ENCODE measurements around the gene FAM117A. TPM values are rescaled to one million over a fixed set of nuclear protein-coding genes. Genes with fewer than 3 reads are reported as not detected.

Gene FAM117A
- total RNA-seq, 2 experiments from 2014 or later = 23.2 to 26.5 TPM

GRCh38 chr17:49708515-49709183 lies 55.3 kb downstream of the FAM117A start:
- H3K36me3 Mint-ChIP-seq (ENCODE audit: low read depth) = peaks cover 81% of the 10 kb centered on the region
- H3K27me3 Mint-ChIP-seq = no peaks in the 10 kb centered on the region
- Histone ChIP-seq H3K4me1 (ENCODE audit: insufficient read depth, low read length) (peaks cover 37% of the 10 kb centered on the region), H3K4me3 (ENCODE audit: low read length) (peak overlapping the region; percentile 81), H3K27me3 (ENCODE audit: control insufficient read depth in 1 of 2, insufficient read depth in 2 of 2, low read length in 2 of 2) (no peaks in the 10 kb centered on the region), H3K9me3 (ENCODE audit: control insufficient read depth in 1 of 2, insufficient read depth in 1 of 2, low read length in 2 of 2) (no peaks in the 10 kb centered on the region), H3K27ac (ENCODE audit: low read depth in 1 of 2, low read length in 2 of 2) (peak overlapping the region; percentile 14 to 94), H3K36me3 (ENCODE audit: insufficient read depth, low read length) (peaks cover 67% of the 10 kb centered on the region)
- H3K4me1 Mint-ChIP-seq (ENCODE audit: low read depth) = peaks cover 49% of the 10 kb centered on the region
- peak overlapping the region; percentile 87 for H3K27ac Mint-ChIP-seq
- intact Hi-C loops (cut with DNase I, micrococcal nuclease) = loop anchor here (1.0 to 10.0 kb wide), 9 partner anchors 30 to 386 kb away; partner anchors contain the start of genes FAM117A (in 2 of the 2), KAT7 (in 2 of the 2), DLX3 (in 1 of the 2) and PDK2 (in 1 of the 2)
- peak; percentile 42 for TF ChIP-seq CTCF (IDR thresholded peaks at IDR 0.05)
- ChIA-PET POLR2A (interaction anchor here (0.7 to 3.5 kb wide), 27 partner anchors 8 to 764 kb away, joined by 3 to 77 read pairs (median 7); partner anchors contain the start of genes FAM117A, KAT7 and SPOP), CTCF (interaction anchor here (0.7 to 5.3 kb wide), 23 partner anchors 8 to 141 kb away, joined by 3 to 67 read pairs (median 5); partner anchors contain the start of genes FAM117A and KAT7)
- no peaks in the 10 kb centered on the region for H3K9me3 Mint-ChIP-seq
- ATAC-seq (ENCODE audit: poor library complexity) = peak; percentile 7
- peak in 4 of 14 experiments; percentile 11 to 54 (median 30) for DNase-seq
- peak overlapping the region; percentile 99 for H3K4me3 Mint-ChIP-seq

DNA sequence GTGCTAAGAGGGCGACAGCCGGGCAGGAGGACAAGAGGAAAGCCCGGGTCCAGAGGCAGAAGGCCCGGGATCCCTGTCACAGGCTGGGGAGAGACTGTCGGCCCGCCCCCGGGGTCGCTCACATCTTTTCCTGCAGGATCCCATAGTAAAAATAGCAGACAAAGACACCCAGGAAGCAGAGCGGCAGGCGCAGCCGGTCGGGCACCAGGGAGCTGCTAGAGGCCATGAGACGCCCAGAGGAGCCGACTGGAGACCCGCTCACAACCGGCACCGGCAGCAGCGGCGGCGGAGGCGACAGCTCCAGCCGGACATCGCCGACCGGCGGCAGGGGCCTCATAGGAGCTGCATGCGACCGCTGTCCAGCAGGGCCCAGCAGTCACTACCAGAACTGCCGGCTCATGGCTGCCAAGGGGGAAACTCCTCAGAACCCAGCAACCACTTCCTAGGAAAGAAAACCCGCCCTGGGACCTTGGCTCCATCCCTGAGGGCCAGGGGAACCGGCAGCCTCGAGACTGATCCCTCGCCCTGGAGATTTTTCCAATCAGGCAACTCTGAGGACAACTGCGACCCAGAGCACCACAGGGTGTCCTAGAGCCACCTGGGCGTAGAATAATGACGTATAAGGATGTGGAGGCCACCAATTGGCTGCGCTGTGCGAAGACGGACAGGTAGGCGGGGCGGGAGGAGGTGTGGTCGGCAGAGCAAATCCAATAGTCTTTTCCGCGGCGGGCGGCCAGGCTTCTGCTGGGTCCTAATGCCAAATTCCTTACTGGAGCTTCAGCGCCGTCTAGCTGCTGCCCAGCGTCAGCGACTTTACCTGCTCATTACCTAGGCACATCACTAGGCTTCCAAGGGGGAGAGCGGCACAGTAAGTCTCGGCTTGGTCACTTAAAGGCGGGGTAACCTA lies 56.1 kb downstream of the FAM117A start, which contains the start of gene SLC35B1:
Gene SLC35B1 (minus strand): TSS at position 357 of the 907 bp plus-strand sequence. CDS start 131 bp downstream, at position 226.
- POLR2A ChIA-PET = interaction anchor here (0.7 to 3.5 kb wide), 28 partner anchors 8 to 1159 kb away, joined by 3 to 77 read pairs (median 6); partner anchors contain the start of genes FAM117A, KAT7 and SPOP
- peaks cover 67% of the 10 kb centered on the region for H3K36me3 ChIP-seq (ENCODE audit: insufficient read depth, low read length)

More for the DNA sequence above, 56.1 kb downstream of the FAM117A start, which contains the start of gene SLC35B1:
- CTCF ChIA-PET = interaction anchor here (0.7 to 5.3 kb wide), 27 partner anchors 9 to 140 kb away, joined by 3 to 67 read pairs (median 5); partner anchors contain the start of genes FAM117A and KAT7
- Mint-ChIP-seq H3K9me3 (no peaks in the 10 kb centered on the region), H3K4me3 (peak within 1 kb of the TSS; percentile 99), H3K4me1 (ENCODE audit: low read depth) (peaks cover 49% of the 10 kb centered on the region), H3K27ac (peak within 1 kb of the TSS; percentile 87), H3K36me3 (ENCODE audit: low read depth) (peaks cover 82% of the 10 kb centered on the region), H3K27me3 (no peaks in the 10 kb centered on the region)
- peak within 1 kb of the TSS; percentile 81 for H3K4me3 ChIP-seq (ENCODE audit: low read length)
- H3K27me3 ChIP-seq (ENCODE audit: control insufficient read depth in 1 of 2, insufficient read depth in 2 of 2, low read length in 2 of 2) = no peaks in the 10 kb centered on the region
- intact Hi-C loops (cut with DNase I, micrococcal nuclease) = loop anchor here (1.0 to 10.0 kb wide), 9 partner anchors 31 to 387 kb away; partner anchors contain the start of genes FAM117A (in 2 of the 2), KAT7 (in 2 of the 2), DLX3 (in 1 of the 2) and PDK2 (in 1 of the 2)
- peak within 1 kb of the TSS; percentile 83 to 94 for H3K27ac ChIP-seq (ENCODE audit: low read depth in 1 of 2, low read length in 2 of 2)
- ATAC-seq (ENCODE audit: poor library complexity) = peak; percentile 97
- H3K9me3 ChIP-seq (ENCODE audit: control insufficient read depth in 1 of 2, insufficient read depth in 1 of 2, low read length in 2 of 2) = no peaks in the 10 kb centered on the region
- H3K4me1 ChIP-seq (ENCODE audit: insufficient read depth, low read length) = peaks cover 34% of the 10 kb centered on the region
- peak; percentile 96 to 99 (median 98) for DNase-seq
- TF ChIP-seq CTCF (IDR thresholded peaks at IDR 0.05) = peak; percentile 82

Data from CD4-positive, alpha-beta T cell (primary cell).